Kidney epithelial cell (primary cell): ENCODE data around the gene HOGA1. TPM values are rescaled to one million over a fixed set of nuclear protein-coding genes. Genes with fewer than 3 reads are reported as not detected.
"Not testable (repeated sequence)": the region's sequence is repeated elsewhere in the genome, so short reads cannot be mapped to it uniquely, and the experiment has no call there.

Experiments used
- DNase-seq: peaks from one replicate; pipeline ENCODE4 v3.0.0-alpha.2; 2010; ENCODE audit warnings: low read depth
- H3K27me3 ChIP-seq: 2 replicates; pipeline ENCODE4 v1.6.0; 2011; ENCODE audit warnings: low read length; ENCODE audit not compliant: control insufficient read depth, insufficient read depth
- H3K36me3 ChIP-seq: 2 replicates; pipeline ENCODE4 v1.5.1; 2011; ENCODE audit warnings: low read length; ENCODE audit not compliant: control insufficient read depth, insufficient read depth
- H3K4me3 ChIP-seq: 2 replicates; pipeline ENCODE4 v1.5.1; 2011; ENCODE audit warnings: low read depth, mild to moderate bottlenecking, control low read depth, low read length
- total RNA-seq: library from RNA; depleted of rRNA; stranded (reverse); fragments of >200 nt; gene quantifications from 2 replicates; pipeline ENCODE4 v1.2.3, GENCODE V29; 2015
- TF ChIP-seq, protein P1 (sequence below): IDR thresholded peaks from 2 replicates; pipeline ENCODE4 v1.5.1; 2011; ENCODE audit warnings: mild to moderate bottlenecking, moderate library complexity, low read length, control low read depth, inconsistent platforms; ENCODE audit not compliant: insufficient read depth, poor library complexity, severe bottlenecking

HOGA1 gene
- total RNA-seq, 1 donor from 2014 or later: 3.4 TPM

GRCh38 chr10:97551271-97551670 lies 32.9 kb upstream of the HOGA1 start:
- H3K4me3 ChIP-seq: no peak overlapping the region
- no peak for DNase-seq
- no peaks in the 10 kb centered on the region for H3K27me3 ChIP-seq
- H3K36me3 ChIP-seq: no peaks in the 10 kb centered on the region
- TF ChIP-seq, protein P1, sequence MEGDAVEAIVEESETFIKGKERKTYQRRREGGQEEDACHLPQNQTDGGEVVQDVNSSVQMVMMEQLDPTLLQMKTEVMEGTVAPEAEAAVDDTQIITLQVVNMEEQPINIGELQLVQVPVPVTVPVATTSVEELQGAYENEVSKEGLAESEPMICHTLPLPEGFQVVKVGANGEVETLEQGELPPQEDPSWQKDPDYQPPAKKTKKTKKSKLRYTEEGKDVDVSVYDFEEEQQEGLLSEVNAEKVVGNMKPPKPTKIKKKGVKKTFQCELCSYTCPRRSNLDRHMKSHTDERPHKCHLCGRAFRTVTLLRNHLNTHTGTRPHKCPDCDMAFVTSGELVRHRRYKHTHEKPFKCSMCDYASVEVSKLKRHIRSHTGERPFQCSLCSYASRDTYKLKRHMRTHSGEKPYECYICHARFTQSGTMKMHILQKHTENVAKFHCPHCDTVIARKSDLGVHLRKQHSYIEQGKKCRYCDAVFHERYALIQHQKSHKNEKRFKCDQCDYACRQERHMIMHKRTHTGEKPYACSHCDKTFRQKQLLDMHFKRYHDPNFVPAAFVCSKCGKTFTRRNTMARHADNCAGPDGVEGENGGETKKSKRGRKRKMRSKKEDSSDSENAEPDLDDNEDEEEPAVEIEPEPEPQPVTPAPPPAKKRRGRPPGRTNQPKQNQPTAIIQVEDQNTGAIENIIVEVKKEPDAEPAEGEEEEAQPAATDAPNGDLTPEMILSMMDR: no peak

DNA sequence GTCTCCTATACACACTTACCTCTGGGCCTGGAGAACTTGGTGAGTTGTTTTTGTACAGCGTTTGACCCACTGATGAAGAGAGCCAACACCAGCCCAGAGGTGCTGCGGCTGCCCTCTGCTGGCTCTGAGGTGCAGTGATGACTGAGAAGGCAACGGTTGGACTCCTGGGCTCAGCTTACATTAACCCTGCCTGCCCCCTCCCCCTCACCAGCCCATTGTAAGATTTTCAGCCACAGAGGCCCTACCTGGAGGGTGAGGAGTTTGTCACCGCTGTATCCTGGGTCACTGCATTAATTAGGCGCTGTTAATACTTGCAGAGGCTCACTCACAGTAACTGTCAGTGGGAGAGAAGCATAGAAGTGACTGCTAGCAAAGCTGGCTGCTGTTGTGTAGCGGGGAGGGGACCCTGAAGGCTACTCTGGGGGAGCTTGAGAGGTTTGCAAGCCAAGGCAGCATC lies 30.6 kb upstream of the HOGA1 start:
- Histone ChIP-seq H3K36me3 (no peaks in the 10 kb centered on the region), H3K27me3 (no peaks in the 10 kb centered on the region), H3K4me3 (no peak overlapping the region)
- no peak for DNase-seq
- TF ChIP-seq, protein P1: peak; percentile 91

GRCh38 chr10:97554336-97554735 lies 29.9 kb upstream of the HOGA1 start:
- DNase-seq: not testable (repeated sequence)

GRCh38 chr10:97555541-97555940 lies 28.6 kb upstream of the HOGA1 start:
- H3K36me3 ChIP-seq, H3K4me3 ChIP-seq, DNase-seq, H3K27me3 ChIP-seq: not testable (repeated sequence)

More at GRCh38 chr10:97554336-97554735, 29.9 kb upstream of the HOGA1 start:
- not testable (repeated sequence) for H3K36me3 ChIP-seq, H3K27me3 ChIP-seq, H3K4me3 ChIP-seq

DNA sequence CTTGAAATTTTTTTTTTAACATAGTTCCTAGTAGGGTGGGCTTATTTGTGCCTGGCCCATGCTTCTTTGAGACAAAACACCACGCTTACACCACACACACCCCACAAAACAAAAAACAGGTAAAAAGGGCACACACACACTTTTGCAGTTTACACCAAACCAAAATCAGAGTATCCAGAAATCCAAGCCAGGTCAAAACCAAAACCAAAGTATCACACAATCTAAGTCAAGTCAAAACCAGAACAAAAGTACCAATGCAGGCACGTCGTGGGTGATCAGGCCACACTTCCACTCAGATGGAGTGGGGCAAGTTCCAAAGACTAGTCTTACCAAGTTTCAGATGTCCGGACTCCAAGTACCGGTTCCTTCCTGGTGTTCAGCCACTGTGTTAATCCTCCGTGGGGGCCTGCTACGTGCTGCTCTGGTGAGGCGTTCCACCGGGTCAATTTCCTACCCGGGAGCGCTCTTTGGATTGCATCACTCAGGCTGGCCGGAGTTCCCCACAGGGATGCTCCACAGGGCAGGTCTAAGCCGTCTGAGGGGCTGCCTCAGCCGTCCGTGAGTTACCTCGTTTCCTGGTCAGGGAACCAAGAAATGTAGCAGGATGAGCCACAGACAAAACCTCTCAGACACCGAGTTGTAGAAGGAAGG lies 23.3 kb upstream of the HOGA1 start:
- H3K27me3 ChIP-seq, DNase-seq, H3K36me3 ChIP-seq: not testable (repeated sequence)
- H3K4me3 ChIP-seq: peak overlapping the region; percentile 8

- DNase-seq, H3K4me3 ChIP-seq, H3K36me3 ChIP-seq, H3K27me3 ChIP-seq: not testable (repeated sequence)
Measured at GRCh38 chr10:97561386-97562077, 22.7 kb upstream of the HOGA1 start.

DNA sequence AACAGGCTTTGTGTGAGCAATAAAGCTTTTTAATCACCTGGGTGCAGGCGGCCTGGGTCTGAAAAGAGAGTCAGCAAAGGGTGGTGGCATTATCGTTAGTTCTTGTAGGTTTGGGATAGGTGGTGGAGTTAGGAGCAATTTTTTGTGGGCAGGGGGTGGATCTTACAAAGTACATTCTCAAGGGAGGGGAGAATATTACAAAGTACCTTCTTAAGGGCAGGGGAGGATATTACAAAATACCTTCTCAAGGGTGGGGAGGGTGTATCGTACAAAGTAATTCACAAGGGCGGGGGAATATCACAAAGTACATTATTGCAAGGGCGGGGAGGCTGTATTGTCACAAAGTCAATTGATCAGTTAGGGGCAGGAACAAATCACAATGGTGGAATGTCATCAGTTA lies 21.9 kb upstream of the HOGA1 start:
- H3K36me3 ChIP-seq, DNase-seq, H3K4me3 ChIP-seq, H3K27me3 ChIP-seq: not testable (repeated sequence)

DNA sequence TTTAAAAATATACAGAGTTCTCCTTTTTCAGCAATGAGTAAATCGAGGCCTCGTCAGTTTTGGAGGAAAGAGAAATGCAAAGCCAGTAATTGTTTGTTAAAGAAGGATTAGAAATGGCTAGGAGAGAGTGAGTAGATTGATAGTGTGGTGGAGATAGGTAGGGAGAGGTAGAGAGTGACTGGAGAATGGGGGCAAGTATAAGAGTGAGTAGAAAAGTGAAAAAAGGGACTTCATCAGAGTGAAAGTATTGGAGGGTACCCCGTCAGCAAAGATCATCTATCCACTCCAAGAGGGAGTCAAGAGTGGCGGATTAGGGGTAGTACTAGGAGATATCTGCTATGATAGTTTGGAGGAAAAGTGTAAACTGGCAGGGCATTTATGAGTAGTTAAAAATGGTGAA lies 20.9 kb upstream of the HOGA1 start:
- H3K36me3 ChIP-seq: no peaks in the 10 kb centered on the region
- H3K27me3 ChIP-seq: no peaks in the 10 kb centered on the region
- no peak for DNase-seq
- TF ChIP-seq, protein P1: no peak
- H3K4me3 ChIP-seq: no peak overlapping the region
